Common myeloid progenitor, CD34-positive (primary cell): ENCODE data around the gene GTSE1.

Experiments
- CTCF ChIA-PET: fragments of 350-600 bp; sonication (Branson Sonifier 250); formaldehyde crosslinking; loops from one replicate; lab custom pipeline; 2021; ENCODE audit warnings: antibody characterized with exemption; lab: Charles Lee
- POLR2A ChIA-PET: fragments of 350-600 bp; sonication (Branson Sonifier 250); formaldehyde crosslinking; loops from one replicate; lab custom pipeline; 2021; ENCODE audit warnings: antibody characterized with exemption; lab: Charles Lee
- DNase-seq, 3 donors: peaks; one replicate each; pipeline versions ENCODE4 v3.0.0 to v3.0.0-alpha.2; 2013
- H3K27ac ChIP-seq, 2 experiments: 1 replicate in 1 of 2; 2 replicates in 1 of 2; pipeline ENCODE4 v1.7.0; 2013; ENCODE audit warnings: inconsistent platforms in 2 of 2, low read length in 2 of 2, mild to moderate bottlenecking in 2 of 2, low read depth in 1 of 2, moderate library complexity in 1 of 2; ENCODE audit not compliant: severe bottlenecking in 2 of 2, insufficient read depth in 1 of 2, poor library complexity in 1 of 2
- H3K27me3 ChIP-seq, 5 experiments: replicated peaks in 2 of 5; 1 replicate in 3 of 5; 2 replicates in 2 of 5; pipeline versions ENCODE4 v1.6.1 to v1.7.0; 2013; ENCODE audit warnings: low read length in 4 of 5, mild to moderate bottlenecking in 2 of 5, moderate library complexity in 2 of 5, inconsistent platforms in 1 of 5; ENCODE audit not compliant: insufficient read depth in 5 of 5, control insufficient read depth in 4 of 5
- H3K36me3 ChIP-seq, 4 experiments: 1 replicate in 2 of 4; 2 replicates in 2 of 4; pipeline versions ENCODE4 v1.6.1 to v1.7.0; 2013; ENCODE audit warnings: low read length in 3 of 4, control low read depth in 1 of 4, mild to moderate bottlenecking in 1 of 4; ENCODE audit not compliant: control insufficient read depth in 4 of 4, insufficient read depth in 4 of 4
- H3K4me1 ChIP-seq, 4 experiments: 1 replicate in 3 of 4; 2 replicates in 1 of 4; pipeline versions ENCODE4 v1.6.1 to v1.7.1; 2013; ENCODE audit warnings: low read length in 3 of 4, mild to moderate bottlenecking in 3 of 4, control low read depth in 1 of 4, inconsistent platforms in 1 of 4, moderate library complexity in 1 of 4; ENCODE audit not compliant: control insufficient read depth in 4 of 4, insufficient read depth in 4 of 4; ENCODE audit errors: control extremely low read depth in 1 of 4
- H3K4me3 ChIP-seq, 7 experiments: 1 replicate in 4 of 7; 2 replicates in 3 of 7; pipeline versions ENCODE4 v1.5.1 to v1.7.0; 2013; ENCODE audit warnings: mild to moderate bottlenecking in 7 of 7, low read length in 6 of 7, moderate library complexity in 6 of 7, inconsistent platforms in 2 of 7, low read depth in 2 of 7, control low read depth in 1 of 7; ENCODE audit not compliant: insufficient read depth in 4 of 7, control insufficient read depth in 1 of 7; ENCODE audit errors: extremely low read depth in 1 of 7
- H3K9me3 ChIP-seq, 5 experiments: 1 replicate in 4 of 5; 2 replicates in 1 of 5; pipeline versions ENCODE4 v1.6.1 to v1.7.1; 2013; ENCODE audit warnings: low read length in 4 of 5, mild to moderate bottlenecking in 2 of 5, inconsistent platforms in 1 of 5, low read depth in 1 of 5, moderate library complexity in 1 of 5; ENCODE audit not compliant: control insufficient read depth in 4 of 5, insufficient read depth in 2 of 5; ENCODE audit errors: control extremely low read depth in 1 of 5
- WGBS: methylation state at CpG from one replicate; pipeline ENCODE4 v1.1.5; 2013; ENCODE audit not compliant: insufficient coverage; 5-methylcytosine and 5-hydroxymethylcytosine counted together

The GTSE1 gene

GRCh38 chr22:46362203-46362933, 65.7 kb downstream of the GTSE1 start:
- no peak for DNase-seq
- Histone ChIP-seq H3K4me1 (peaks cover 0 to 19% (median 6%) of the 10 kb centered on the region in 4 experiments), H3K36me3 (peaks cover 0 to 12% (median 4%) of the 10 kb centered on the region in 4 experiments), H3K27me3 (peaks cover 0 to 53% (median 13%) of the 10 kb centered on the region in 5 experiments), H3K9me3 (peaks cover 0 to 5% (median 0%) of the 10 kb centered on the region in 5 experiments), H3K27ac (no peak overlapping the region), H3K4me3 (no peak overlapping the region)
- CTCF ChIA-PET, result interaction anchor here (1.0 kb wide), 2 partner anchors 176 to 179 kb away, joined by 5 read pairs; no protein-coding TSS in a partner anchor
- POLR2A ChIA-PET, result no interaction called here
- 73% methylated on average over 23 of the region's 25 CpGs for WGBS

DNA sequence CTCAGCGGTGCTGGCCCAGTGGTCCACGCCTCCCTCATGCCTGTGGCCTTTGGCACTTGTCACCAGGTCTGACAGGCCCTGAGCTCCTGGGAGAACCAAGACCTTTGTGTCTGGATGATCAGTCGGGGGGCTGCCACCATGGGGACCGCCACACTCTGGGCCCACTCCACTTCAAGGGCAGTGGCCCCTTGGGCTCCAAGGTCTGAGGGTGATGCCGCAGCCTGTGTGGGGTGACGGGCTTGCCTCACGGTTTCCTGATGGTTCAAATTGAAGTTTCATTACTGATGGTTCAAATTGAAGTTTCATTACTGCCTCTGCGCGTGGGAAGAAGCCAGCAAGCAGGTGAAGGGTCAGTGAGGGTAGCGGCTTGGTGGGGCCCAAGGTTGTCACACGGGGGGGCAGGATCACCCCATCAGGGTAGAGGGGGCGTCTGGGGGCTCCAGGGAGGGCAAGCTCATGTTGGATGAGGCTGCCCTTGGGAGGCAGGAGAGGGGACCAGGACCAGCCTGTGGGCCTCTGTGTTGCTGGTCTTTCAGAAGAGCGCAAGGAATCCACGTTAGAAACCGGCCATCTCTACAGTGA, 66.4 kb downstream of the GTSE1 start:
- WGBS, result 97% methylated on average over 12 of the region's 15 CpGs
- Histone ChIP-seq H3K4me1 (peaks cover 0 to 16% (median 3%) of the 10 kb centered on the region in 4 experiments), H3K4me3 (no peak overlapping the region), H3K27me3 (peaks cover 0 to 60% (median 13%) of the 10 kb centered on the region in 5 experiments), H3K9me3 (peaks cover 0 to 5% (median 0%) of the 10 kb centered on the region in 5 experiments), H3K27ac (no peak overlapping the region), H3K36me3 (peaks cover 0 to 10% (median 2%) of the 10 kb centered on the region in 4 experiments)
- DNase-seq, result no peak
- CTCF ChIA-PET, result interaction anchor here (1.0 to 1.2 kb wide), 3 partner anchors 19 to 179 kb away, joined by 3 to 5 read pairs (median 5); no protein-coding TSS in a partner anchor
- POLR2A ChIA-PET, result no interaction called here

GRCh38 chr22:46363611-46364321, 67.1 kb downstream of the GTSE1 start:
- Histone ChIP-seq H3K36me3 (peaks cover 0 to 10% (median 0%) of the 10 kb centered on the region in 4 experiments), H3K27ac (no peak overlapping the region), H3K4me3 (no peak overlapping the region), H3K27me3 (peaks cover 0 to 66% (median 13%) of the 10 kb centered on the region in 5 experiments), H3K9me3 (peaks cover 0 to 5% (median 0%) of the 10 kb centered on the region in 5 experiments), H3K4me1 (peaks cover 0 to 10% (median 1%) of the 10 kb centered on the region in 4 experiments)
- POLR2A ChIA-PET, result no interaction called here
- 96% methylated on average over 32 of the region's 35 CpGs for WGBS
- CTCF ChIA-PET, result interaction anchor here (1.0 to 1.2 kb wide), 3 partner anchors 20 to 178 kb away, joined by 3 to 5 read pairs (median 5); no protein-coding TSS in a partner anchor
- no peak for DNase-seq

GRCh38 chr22:46364341-46365165, 67.9 kb downstream of the GTSE1 start:
- CTCF ChIA-PET, result interaction anchor here (0.7 kb wide), 1 partner anchor 178 kb away, joined by 3 read pairs; no protein-coding TSS in a partner anchor
- peaks cover 0 to 5% (median 0%) of the 10 kb centered on the region in 5 experiments for H3K9me3 ChIP-seq
- peaks cover 0 to 71% (median 14%) of the 10 kb centered on the region in 5 experiments for H3K27me3 ChIP-seq
- no peak overlapping the region for H3K4me3 ChIP-seq
- POLR2A ChIA-PET, result no interaction called here
- H3K4me1 ChIP-seq, result peaks cover 0 to 10% (median 1%) of the 10 kb centered on the region in 4 experiments
- H3K36me3 ChIP-seq, result peaks cover 0 to 5% (median 0%) of the 10 kb centered on the region in 4 experiments
- WGBS, result 96% methylated on average over 23 of the region's 26 CpGs
- no peak overlapping the region for H3K27ac ChIP-seq
- no peak for DNase-seq

GRCh38 chr22:46365166-46365624, 68.5 kb downstream of the GTSE1 start:
- Histone ChIP-seq H3K4me3 (no peak overlapping the region), H3K4me1 (peaks cover 0 to 10% (median 1%) of the 10 kb centered on the region in 4 experiments), H3K9me3 (peaks cover 0 to 5% (median 0%) of the 10 kb centered on the region in 5 experiments), H3K36me3 (peaks cover 0 to under 1% (median 0%) of the 10 kb centered on the region in 4 experiments), H3K27ac (no peak overlapping the region), H3K27me3 (peaks cover 0 to 75% (median 16%) of the 10 kb centered on the region in 5 experiments)
- DNase-seq, result no peak
- WGBS, result 94% methylated on average over 20 of the region's 22 CpGs
- POLR2A ChIA-PET, result no interaction called here
- CTCF ChIA-PET, result interaction anchor here (0.7 kb wide), 1 partner anchor 177 kb away, joined by 3 read pairs; no protein-coding TSS in a partner anchor

DNA sequence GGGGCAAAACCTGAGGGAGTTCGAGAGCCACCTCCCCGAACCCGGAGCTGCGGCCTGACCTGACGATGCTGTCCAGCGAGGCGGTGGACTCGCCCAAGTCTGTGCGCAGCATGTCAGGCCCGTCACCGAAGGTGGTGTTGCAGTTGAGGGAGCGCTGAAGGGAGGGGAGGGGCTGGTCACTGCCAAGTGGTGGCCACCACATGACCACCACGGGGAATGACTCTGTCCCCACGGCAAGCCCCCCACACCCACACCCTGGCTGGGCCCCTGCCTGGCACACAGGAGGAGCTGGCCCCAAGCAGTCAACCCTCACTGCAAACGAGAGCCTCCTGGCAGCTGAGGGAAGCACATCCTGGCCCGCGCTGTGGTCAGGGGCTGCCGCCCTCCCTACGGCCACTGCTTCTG, 69.7 kb downstream of the GTSE1 start:
- no peak overlapping the region for H3K27ac ChIP-seq
- H3K36me3 ChIP-seq, result no peaks in the 10 kb centered on the region
- no peak for DNase-seq
- H3K9me3 ChIP-seq, result no peaks in the 10 kb centered on the region
- ChIA-PET POLR2A (no interaction called here), CTCF (interaction anchor here (1.0 to 2.4 kb wide), 2 partner anchors 175 to 182 kb away, joined by 4 to 14 read pairs; no protein-coding TSS in a partner anchor)
- peaks cover 0 to 10% (median 1%) of the 10 kb centered on the region in 4 experiments for H3K4me1 ChIP-seq
- H3K27me3 ChIP-seq, result peaks cover 0 to 75% (median 21%) of the 10 kb centered on the region in 5 experiments
- 92% methylated on average over 16 of the region's 19 CpGs for WGBS
- no peak overlapping the region for H3K4me3 ChIP-seq
